Measurements from ENCODE around the gene POU6F2.
"Not testable (repeated sequence)": the region's sequence is repeated elsewhere in the genome, so short reads cannot be mapped to it uniquely, and the experiment has no call there.

The POU6F2 gene

DNA sequence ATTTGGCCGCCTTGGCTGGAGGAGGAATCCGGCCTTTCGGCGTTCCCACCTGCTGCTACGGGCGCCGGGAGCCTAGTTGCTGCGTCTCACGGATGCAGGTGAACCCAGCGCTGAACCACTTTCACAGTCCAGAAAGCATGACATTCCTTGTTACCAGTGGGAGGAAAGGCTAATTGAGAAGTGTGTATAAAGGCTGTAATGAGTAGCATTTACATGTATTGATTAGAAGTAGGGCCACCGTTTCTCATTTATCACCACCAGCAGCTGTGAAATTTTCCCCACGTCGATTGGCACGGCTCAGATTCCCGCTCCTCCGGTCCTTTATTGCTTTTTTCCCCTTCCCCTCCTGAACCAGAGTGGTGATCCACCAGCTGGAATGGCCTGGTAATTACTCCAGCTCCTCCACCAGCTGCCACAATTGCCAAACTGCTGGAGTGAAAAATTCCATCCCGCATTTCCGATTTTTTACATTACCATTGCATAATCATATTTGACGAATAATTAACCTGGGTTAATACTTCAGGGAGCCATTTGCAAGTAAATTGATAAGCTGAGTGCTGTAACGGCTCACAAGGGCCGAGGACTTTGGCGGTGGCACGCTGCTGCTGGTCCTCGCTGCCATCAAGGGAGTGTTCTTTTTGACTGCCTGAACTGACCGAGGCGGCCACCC lies 153.3 kb downstream of the POU6F2 start:
- peak; percentile 79 to 90 for DNase-seq

DNA sequence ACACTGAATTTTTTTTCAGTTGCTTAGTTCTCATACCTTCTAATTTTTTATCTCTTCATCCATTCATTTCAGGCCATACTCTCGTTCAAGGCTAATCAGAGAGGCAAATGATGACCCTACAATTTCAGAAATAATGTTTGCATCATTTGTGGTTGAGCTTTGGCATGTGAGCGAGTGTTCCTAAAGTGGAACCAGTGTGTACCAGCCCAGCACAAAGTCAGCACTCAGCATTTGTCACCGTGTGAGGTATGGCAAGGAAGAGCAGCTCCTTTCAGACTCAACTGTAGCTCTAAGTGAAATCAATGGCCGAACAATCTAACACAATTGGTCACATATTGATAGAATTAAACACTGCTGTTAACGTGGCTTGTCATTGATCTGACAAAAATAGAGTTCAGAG lies 154.6 kb downstream of the POU6F2 start:
- no peak for DNase-seq

DNA sequence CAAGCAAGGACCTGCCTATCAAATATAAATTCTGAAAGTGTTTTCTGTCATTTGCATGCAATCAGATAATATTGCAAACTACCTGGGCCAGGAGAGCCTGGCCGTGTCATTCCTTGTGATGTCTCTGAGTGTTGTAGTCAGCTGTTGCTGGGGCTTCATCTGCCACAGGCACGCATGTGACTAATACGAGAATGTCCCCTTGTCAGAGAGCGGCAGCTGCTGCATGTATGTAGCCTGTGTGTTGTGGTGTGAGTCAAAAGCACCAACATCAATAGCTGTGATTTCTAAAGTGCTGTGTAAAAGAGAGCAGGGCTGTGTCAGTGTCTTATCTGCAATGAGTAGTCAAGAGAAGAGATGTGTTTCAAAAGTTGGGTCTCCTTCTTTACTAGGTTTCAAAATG lies 155.4 kb downstream of the POU6F2 start:
- no peak for DNase-seq

DNA sequence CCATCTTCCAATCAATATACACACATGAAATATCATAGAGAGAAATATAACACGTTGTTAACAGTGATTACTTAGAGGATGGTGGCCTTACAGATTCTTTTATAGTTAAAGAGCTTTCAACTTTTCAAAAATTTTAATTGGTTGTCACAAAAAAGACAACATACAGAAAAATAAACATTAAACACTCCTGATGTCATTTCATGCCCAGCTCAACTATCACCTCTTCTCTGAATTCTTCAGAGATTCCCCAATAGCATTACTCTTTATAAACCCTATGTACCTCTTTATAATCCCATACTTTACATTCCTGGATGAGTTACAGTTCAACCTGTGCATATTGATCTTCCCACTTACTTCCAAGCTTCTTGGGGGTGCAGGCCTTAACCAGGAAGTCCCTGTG lies 159.8 kb downstream of the POU6F2 start:
- no peak for DNase-seq

DNA sequence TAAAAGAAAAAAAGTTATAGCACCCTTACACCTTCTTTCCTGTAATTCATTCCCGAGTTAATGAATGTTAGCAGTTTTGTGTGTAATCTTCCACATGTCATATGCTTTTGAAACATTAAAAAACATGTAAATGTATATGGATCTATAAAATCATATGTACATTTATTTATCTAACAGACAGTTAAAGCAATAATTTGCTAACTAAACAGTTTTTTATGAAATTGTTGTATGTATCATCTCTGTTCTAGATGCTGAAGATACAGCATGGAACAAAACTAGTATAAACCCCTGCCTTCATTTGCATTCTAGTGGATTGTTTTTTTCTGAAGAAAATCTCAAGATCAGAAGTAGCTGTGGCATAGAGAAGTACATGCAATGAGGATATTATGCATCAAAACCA lies 165.0 kb downstream of the POU6F2 start:
- no peak for DNase-seq

DNA sequence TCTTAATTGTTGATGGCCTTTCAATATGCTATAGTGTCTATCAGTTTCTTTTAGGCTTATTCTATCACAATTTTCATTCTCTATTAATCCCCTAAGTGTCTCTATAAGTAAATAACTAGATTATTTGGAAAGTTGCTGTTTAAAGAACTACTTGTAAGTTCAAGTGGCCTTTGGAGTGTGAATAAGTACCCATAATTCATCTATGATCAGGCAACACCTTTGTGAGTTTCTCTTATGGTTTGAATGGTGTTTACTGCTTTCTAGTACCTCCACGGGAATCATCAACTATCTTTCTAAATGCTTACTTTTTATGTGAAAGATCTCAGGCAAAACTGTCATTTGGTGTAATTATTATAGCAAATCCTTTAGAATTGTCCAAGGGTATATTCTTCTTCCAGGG lies 166.7 kb downstream of the POU6F2 start:
- no peak for DNase-seq

DNA sequence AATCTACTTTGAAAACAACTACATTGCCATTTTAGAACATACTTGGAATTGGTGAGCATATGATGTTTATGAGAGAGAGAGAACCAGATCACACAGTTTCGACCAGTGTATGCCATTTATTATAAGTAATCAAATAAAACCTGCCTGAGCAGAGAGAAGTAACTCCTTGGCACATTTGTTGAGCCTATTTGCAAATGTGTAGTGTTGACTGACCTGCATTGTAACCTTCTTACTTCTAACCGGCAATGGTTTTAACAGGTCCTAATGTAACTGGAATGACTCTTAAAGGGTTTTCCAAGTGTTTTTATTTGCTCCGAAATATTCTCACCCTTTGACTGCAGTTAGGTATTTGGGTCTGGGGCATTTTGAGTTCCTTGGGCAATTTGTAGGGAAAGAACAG lies 167.6 kb downstream of the POU6F2 start:
- no peak for DNase-seq

DNA sequence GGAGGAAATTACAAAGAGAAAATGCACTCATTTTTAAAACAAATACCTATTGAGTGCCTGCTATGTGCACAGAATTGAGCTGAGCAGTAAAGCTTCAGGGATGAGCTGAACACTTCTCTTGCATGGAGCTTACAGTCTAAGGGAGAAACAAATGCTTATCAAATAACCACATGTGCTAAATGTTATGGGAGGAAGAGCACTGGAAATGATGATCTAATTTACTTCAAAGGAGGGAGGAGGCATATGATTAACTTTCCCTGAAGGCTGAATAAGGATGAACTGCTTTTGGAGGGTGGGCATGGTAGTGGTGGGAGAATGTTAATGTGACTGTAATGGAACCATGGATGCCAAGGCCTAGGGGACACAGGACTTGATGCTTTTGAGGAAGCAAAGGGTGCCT lies 168.2 kb downstream of the POU6F2 start:
- no peak for DNase-seq

DNA sequence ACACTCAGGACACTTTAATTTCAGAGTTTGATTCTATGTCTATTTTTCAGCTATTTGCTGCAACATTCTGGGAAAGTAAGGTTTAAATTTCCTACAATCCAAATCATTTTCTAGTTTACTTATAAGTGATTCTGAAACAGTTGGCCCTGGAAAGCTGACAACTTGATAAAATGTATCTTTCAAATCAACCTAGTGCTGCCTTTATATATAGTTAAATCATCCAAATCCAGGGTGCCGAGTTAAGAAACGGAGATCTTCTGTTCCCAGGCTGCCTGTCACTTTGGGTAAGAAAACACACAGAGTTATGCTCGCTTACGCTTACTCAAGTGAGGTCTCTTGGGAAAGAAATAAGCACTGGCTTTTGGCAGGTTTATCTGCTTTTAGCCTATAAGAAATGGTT lies 175.0 kb downstream of the POU6F2 start:
- no peak for DNase-seq

DNA sequence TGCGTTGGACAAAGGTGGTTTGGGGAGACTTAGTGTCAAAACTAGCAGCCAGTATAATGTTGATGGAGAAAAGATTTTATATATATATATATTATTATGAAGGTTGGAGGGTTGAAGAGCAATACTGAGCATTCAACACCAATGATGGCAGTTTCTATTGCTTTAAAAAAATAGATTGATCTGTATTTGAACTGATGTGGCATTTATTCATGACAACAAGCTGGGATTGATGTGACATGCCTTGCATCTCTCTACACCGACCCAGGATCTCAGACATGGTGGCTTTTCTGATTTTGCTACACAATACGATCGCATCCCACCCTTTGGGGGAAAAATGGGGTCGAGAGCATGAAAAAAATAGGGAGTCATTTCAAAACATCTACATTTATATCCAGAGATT lies 175.4 kb downstream of the POU6F2 start:
- no peak for DNase-seq

DNA sequence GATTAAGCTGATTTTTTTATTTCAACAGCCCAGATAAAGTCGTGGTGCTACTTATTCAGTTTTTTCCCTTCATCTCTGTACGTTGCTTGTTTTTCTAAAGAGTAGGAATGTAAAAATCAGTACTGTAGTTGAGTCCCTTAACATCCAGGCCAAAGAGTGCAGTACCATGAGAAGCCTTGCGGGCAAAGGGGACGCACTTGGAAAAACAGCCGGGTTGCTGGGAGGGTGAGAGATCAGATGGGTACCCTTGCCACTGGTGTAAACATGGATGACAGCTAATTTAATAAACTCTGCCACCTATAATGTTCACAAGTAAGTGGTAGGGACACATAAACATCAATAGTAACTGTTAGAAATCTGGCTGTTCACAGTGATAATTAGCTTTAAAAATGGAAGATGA lies 175.9 kb downstream of the POU6F2 start:
- no peak for DNase-seq

DNA sequence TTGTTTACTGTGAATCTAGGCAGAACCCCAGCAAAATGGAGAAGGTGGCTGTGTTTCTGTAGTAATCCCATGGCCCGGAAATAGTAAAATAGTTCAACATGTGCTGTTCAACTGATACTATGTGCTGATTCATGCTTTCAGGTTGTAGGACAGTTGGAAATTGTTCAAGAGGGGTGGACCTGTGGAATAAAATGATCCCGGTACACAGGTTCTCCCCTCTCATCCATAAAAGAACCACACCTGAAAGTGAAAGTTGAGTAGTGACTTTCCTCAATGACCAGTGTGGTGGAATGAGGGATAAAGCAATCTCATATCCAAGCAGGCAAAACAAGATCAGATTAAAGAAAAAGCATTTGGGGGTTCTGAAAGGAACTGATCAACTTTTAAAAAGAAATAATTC lies 177.1 kb downstream of the POU6F2 start:
- no peak for DNase-seq

DNA sequence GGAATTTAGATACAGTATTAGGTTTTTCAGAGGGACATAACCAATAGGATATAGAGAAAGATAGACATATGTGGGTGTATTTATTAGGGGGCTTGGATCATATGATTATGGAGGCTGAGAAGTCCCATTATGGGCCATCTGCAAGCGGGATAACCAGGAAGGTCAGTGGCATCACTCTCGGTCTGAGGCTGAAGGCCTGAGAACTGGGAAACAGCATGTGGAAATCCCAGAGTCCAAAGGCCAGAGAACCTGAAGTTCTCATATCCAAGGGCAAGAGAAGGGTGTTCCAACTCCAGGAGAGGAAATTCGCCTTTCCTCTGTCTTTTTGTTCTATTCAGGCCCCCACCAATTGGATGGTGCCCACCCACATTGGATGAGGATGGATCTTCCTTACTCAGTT lies 180.7 kb downstream of the POU6F2 start:
- DNase-seq: no peak

DNA sequence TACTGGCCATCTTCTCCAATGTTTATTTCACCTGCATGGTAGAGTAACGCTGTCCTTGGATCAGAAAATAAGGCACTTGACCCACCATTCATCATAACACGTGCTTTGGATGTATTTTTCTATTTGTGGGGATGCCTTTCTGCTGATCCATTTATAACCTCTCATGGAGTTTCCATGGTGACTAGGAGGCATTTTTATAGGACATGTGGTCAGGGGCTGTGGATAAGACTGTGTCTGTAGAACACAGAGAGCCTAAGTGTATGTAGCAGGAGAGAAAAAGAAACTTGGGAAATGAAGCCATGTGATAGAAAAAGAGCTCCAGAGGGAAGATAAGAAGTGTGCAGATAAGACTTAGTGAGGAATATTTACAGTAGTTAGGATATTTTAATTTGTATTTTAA lies 184.2 kb downstream of the POU6F2 start:
- no peak for DNase-seq

DNA sequence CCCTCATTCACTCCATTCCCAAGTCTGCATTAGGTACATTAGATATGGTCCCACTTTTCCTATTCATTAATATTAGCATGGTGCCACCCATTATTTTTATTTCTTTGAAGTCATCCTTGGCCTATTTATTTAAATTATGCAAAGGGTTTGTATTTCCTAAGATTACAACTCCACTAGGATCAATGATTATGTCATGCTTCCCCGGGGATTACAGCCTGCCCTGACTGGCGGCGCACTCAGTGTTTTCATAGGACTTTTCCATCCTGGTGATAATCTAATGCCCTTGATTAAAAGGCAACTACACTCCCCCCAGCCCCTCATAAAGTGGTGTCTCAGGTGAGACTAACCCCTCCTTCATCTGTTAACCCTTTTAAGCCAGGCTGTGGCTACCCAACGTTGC lies 187.2 kb downstream of the POU6F2 start:
- DNase-seq: no peak

DNA sequence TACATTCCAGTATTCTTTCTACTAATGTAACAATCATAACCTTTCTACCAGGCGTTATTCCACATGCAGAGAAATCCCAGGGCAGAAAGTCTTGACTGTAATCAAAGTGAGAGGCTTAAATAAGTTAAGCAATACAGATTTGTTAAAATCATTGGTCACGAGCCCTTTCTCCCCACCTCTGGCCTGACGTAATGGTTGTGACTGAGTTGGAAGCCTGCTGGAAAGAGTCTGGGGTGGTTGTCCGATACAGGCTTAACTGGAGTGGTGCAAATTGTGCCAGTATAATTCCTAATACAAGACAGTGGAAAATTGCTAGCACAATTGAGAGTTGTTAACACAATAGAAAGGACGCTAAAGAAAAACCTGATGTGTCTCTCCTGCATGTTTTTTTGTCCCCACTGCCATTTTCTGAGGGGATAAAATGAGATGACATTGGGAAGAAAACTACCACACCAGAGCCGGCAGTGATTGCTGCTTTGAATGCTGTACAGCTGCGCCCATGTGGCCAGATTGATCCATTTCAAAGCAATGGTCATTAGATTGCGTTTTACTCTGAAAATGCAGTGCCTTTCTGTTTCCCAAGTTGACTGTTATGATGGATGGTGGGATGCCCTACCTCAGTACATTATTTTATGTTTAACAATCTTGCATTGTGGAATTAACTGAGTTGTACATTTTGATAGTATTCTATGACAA lies 190.8 kb downstream of the POU6F2 start:
- no peak for DNase-seq

DNA sequence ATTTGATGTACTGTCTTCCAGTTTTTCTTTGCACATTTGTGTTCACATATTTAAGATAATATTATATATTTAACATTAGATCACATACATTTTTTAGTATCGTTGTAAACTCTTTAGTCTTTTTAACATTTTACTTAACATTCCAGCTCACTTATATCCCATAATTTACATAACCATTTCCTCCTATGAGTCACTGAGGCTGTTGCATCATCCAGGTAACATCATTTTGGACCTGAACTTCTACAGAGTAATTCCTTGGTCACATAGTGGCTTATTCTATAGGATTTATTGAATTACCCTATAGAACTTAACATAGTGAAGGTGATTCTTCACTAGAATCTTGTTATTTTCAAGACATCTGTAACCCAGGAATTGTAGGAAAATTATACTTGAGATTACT lies 194.4 kb downstream of the POU6F2 start:
- no peak for DNase-seq

DNA sequence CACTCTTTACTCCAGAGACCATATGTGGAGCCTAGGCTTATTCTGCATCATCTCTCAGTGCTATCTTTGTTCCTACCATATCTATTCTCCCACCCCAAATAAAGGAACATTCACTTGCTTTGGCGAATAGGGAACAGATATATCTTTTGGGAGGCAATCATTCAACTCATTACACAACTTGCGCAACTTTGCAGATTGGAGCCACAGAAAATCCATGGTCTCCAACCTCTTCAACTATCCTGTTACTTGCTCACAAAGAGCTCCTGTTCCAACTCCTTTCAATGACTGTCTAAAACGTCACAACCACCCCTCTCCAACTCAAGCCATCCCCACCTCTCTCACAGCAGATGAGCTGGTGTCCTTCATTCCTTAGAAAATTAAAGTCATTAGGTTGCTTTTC lies 203.7 kb downstream of the POU6F2 start:
- no peak for DNase-seq

DNA sequence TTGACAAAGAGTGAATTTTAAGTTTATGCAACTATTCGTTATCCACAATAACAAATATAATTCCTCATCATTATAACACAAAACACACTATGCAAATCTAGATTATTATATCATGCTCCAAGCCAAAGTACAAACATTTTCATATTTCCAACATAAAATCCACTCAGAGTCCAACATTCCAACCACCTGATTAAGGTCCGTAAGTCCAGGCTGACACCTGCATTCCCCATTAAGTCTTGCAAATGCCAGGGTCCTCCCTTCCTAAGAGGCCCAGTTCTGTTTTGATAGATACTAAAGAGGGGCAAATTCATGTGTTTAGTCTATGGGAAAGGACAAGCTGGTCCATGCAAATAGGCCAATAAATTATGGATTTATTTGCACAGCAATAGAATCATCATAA lies 206.1 kb downstream of the POU6F2 start:
- DNase-seq: no peak

DNA sequence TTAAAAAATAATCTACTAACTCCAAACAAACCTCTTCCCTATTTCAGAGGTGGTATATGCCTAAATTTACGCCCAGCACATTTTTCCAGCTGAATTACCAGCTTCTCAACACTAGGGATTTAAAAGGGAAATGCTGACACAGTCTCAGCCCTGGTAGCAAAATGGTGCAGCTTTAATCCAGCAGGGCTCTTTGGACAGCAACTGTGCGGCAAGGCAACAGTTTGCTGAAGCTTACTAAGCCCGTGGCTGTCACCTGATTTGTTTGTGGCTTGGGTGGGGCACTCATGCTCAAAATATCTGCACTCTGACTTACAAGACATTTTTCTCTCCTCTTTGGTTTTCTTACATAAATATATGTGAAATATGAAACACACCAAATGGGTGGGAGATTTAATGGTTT lies 206.7 kb downstream of the POU6F2 start:
- DNase-seq: no peak

DNA sequence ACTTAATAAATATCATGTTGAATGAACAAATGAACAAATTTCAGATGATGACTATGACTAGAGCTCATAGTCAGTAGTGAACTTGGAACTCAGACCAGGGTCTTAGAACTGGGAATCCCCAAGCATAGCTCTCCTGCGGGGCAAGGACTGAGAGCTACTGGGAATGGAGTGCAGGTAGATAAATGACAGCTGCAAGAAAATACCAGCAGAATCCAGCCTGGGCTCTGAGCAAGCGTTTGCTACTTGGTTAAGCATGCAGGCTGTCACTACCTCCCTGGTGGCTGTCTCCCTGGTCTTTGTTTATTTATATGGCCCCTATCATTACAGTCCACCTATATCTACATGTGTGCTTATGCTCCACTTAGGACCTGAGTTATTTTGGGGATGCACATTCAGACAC lies 208.4 kb downstream of the POU6F2 start:
- DNase-seq: no peak

DNA sequence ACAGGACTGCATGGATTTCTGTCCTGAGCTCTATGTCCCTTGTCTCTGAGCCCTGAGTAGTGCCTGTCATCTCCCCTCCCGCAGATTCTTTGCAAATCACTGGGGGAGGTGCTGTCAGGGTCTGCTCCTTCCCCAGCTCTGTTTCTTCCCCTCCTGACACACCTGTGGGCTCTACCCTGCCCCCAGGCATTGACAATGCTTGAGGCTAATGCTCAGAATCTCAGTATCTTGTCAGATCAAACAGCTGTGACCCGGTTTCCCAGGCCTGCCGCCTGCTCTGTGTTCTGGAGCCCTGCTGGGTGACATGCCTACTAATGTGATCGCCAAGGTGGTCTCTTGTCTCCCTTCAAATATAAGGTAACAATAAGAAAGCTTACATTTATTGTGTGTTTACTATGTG lies 209.0 kb downstream of the POU6F2 start:
- DNase-seq: no peak

DNA sequence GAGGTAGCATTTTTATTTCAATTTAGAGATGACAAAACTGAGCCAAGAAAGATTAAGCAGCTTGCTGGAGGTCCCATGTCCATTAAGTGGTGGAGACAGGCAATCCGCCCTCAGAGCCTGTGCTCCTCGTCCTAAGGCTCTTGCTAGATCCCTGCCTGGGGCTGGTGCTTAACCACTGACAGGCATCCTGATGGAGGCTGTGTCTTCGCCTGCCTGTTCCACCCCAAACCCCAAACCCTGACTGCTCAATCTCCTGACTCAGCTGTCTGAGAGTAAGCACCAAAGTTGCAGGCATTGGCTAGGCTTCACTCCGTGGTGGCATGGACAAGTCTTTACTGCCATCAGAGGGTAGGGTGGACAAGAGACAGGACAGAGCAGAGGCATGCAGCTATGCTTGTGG lies 209.4 kb downstream of the POU6F2 start:
- DNase-seq: no peak

DNA sequence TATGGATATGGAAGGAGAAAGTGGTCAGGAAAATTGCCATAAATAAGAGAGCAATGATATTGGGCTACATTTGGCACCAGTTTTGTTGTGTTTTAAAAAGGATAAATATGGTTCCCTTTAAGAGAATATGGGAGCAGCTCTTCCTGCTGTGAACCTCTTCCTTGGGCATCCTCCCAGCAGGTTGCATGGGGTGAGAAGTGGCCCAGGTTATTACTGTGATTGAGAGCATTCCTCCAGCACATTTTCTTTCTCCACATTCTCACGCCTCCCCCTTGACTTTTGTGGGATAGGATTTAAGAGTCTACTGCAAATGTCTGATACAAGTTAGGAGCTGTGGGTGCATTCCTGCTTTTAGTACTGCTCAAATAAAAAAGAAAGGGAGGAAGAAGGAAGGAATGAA lies 214.8 kb downstream of the POU6F2 start:
- no peak for DNase-seq

DNA sequence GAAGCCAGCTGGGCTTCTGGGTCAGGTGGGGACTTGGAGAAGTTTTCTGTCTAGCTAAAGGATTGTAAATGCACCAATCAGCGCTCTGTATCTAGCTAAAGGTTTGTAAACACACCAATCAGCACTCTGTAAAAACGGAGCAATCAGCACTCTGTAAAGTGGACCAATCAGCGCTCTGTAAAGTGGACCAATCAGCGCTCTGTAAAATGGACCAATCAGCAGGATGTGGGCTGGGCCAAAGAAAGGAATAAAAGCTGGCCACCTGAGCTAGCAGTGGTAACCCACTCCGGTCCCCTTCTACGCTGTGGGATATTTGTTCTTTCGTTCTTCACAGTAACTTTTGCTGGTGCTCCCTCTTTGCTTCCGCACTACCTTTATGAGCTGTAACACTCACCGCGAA lies 216.7 kb downstream of the POU6F2 start:
- DNase-seq: not testable (repeated sequence)

Measured in NCI-H187 (cell line).